NCI-H82 (cell line): ENCODE measurements around the gene CYB5B.

Source experiments
- DNase-seq: peaks from one replicate; lab custom pipeline; 2025; lab: John Stamatoyannopoulos, UW

The CYB5B gene

GRCh38 chr16:69424053-69424934, at the start of gene CYB5B:
Gene CYB5B (plus strand): TSS chr16:69424619. CDS start chr16:69424684, 65 bp downstream.
- peak; percentile 97 for DNase-seq

GRCh38 chr16:69376393-69377059, 47.9 kb upstream of the CYB5B start:
- DNase-seq: no peak

- DNase-seq: no peak
Measured at GRCh38 chr16:69378036-69378435, 46.4 kb upstream of the CYB5B start.

- DNase-seq: no peak
Measured at GRCh38 chr16:69378760-69379159, 45.7 kb upstream of the CYB5B start.

GRCh38 chr16:69381231-69381630, 43.2 kb upstream of the CYB5B start:
- no peak for DNase-seq

- no peak for DNase-seq
Measured at GRCh38 chr16:69382421-69382820, 42.0 kb upstream of the CYB5B start.

GRCh38 chr16:69384974-69385373, 39.4 kb upstream of the CYB5B start:
- no peak for DNase-seq

- no peak for DNase-seq
Measured at GRCh38 chr16:69386596-69386995, 37.8 kb upstream of the CYB5B start.

GRCh38 chr16:69393898-69394849, 30.2 kb upstream of the CYB5B start:
- DNase-seq: peak; percentile 80

- no peak for DNase-seq
Measured at GRCh38 chr16:69395859-69396186, 28.6 kb upstream of the CYB5B start.

GRCh38 chr16:69396187-69397061, 28.0 kb upstream of the CYB5B start:
- DNase-seq: peak; percentile 90

- peak; percentile 62 for DNase-seq
Measured at GRCh38 chr16:69397821-69398521, 26.4 kb upstream of the CYB5B start.

- no peak for DNase-seq
Measured at GRCh38 chr16:69399361-69399760, 25.1 kb upstream of the CYB5B start.

GRCh38 chr16:69402439-69402838, 22.0 kb upstream of the CYB5B start:
- peak; percentile 20 for DNase-seq

- no peak for DNase-seq
Measured at GRCh38 chr16:69404275-69404805, 20.1 kb upstream of the CYB5B start.

GRCh38 chr16:69405326-69405725, 19.1 kb upstream of the CYB5B start:
- no peak for DNase-seq

- DNase-seq: no peak
Measured at GRCh38 chr16:69405757-69406156, 18.7 kb upstream of the CYB5B start.

GRCh38 chr16:69406780-69407331, 17.6 kb upstream of the CYB5B start:
- DNase-seq: peak; percentile 26

GRCh38 chr16:69407702-69408323, 16.6 kb upstream of the CYB5B start:
- no peak for DNase-seq

- DNase-seq: no peak
Measured at GRCh38 chr16:69408475-69408874, 15.9 kb upstream of the CYB5B start.
